ENCODE results near the gene ZBTB1. TPM values are rescaled to one million over a fixed set of nuclear protein-coding genes. Genes with fewer than 3 reads are reported as not detected.

ZBTB1 gene
- total and polyA plus RNA-seq, 3 donors from 2014 or later = 20.8 to 34.7 (median 33.2) TPM

GRCh38 chr14:64536488-64537245 lies 32.1 kb downstream of the ZBTB1 start:
- Histone ChIP-seq H3K36me3 (ENCODE audit: low read depth, missing control alignments) (no peaks in the 10 kb centered on the region), H3K9me3 (no peaks in the 10 kb centered on the region), H3K27me3 (no peaks in the 10 kb centered on the region), H3K4me1 (no peaks in the 10 kb centered on the region), H3K27ac (no peak overlapping the region), H3K4me3 (no peak overlapping the region)
- WGBS, 2 donors = 75 to 76% methylated on average over 4 of the region's 4 CpGs
- DNase-seq = no peak
- TF ChIP-seq, protein P1, sequence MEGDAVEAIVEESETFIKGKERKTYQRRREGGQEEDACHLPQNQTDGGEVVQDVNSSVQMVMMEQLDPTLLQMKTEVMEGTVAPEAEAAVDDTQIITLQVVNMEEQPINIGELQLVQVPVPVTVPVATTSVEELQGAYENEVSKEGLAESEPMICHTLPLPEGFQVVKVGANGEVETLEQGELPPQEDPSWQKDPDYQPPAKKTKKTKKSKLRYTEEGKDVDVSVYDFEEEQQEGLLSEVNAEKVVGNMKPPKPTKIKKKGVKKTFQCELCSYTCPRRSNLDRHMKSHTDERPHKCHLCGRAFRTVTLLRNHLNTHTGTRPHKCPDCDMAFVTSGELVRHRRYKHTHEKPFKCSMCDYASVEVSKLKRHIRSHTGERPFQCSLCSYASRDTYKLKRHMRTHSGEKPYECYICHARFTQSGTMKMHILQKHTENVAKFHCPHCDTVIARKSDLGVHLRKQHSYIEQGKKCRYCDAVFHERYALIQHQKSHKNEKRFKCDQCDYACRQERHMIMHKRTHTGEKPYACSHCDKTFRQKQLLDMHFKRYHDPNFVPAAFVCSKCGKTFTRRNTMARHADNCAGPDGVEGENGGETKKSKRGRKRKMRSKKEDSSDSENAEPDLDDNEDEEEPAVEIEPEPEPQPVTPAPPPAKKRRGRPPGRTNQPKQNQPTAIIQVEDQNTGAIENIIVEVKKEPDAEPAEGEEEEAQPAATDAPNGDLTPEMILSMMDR (IDR thresholded peaks at IDR 0.05) = no peak
- intact Hi-C loops (cut with DNase I; ENCODE audit: low total_unique reads) = no loop called here

GRCh38 chr14:64540208-64541202 lies 35.9 kb downstream of the ZBTB1 start, which contains the start of gene HSPA2:
Gene HSPA2 (plus strand): TSS chr14:64540741. CDS start chr14:64540850, 109 bp downstream.
- no peaks in the 10 kb centered on the region for H3K36me3 ChIP-seq (ENCODE audit: low read depth, missing control alignments)
- H3K4me3 ChIP-seq = peak within 1 kb of the TSS; percentile 58 to 68
- H3K9me3 ChIP-seq = no peaks in the 10 kb centered on the region
- intact Hi-C loops (cut with DNase I; ENCODE audit: low total_unique reads) = loop anchor here (10.0 kb wide), 1 partner anchor 94 kb away; no protein-coding TSS in a partner anchor
- DNase-seq = peak; percentile 99
- WGBS, 2 donors = 5% methylated on average over 17 to 76 of the region's 79 CpGs
- peak within 1 kb of the TSS; percentile 73 to 85 for H3K27ac ChIP-seq
- TF ChIP-seq POLR2A (IDR thresholded peaks at IDR 0.05) = peak; percentile 82
- TF ChIP-seq, protein P1 (IDR thresholded peaks at IDR 0.05) = peak; percentile 63 to 84 (median 65)
- H3K27me3 ChIP-seq = no peaks in the 10 kb centered on the region
- no peaks in the 10 kb centered on the region for H3K4me1 ChIP-seq

GRCh38 chr14:64541261-64541971 lies 36.8 kb downstream of the ZBTB1 start:
- WGBS, 2 donors = 14% methylated on average over 73 of the region's 73 CpGs; no CpG with 5 or more reads in 1 of the 2 donors
- intact Hi-C loops (cut with DNase I; ENCODE audit: low total_unique reads) = loop anchor here (10.0 kb wide), 1 partner anchor 93 kb away; no protein-coding TSS in a partner anchor
- peak; percentile 29 for DNase-seq
- no peaks in the 10 kb centered on the region for H3K4me1 ChIP-seq
- no peaks in the 10 kb centered on the region for H3K9me3 ChIP-seq
- H3K4me3 ChIP-seq = peak overlapping the region; percentile 58 to 68
- TF ChIP-seq POLR2A (IDR thresholded peaks at IDR 0.05) = no peak
- TF ChIP-seq, protein P1 (IDR thresholded peaks at IDR 0.05) = no peak
- H3K27ac ChIP-seq = peak overlapping the region in 1 of 2 donors; percentile 85
- H3K27me3 ChIP-seq = no peaks in the 10 kb centered on the region
- no peaks in the 10 kb centered on the region for H3K36me3 ChIP-seq (ENCODE audit: low read depth, missing control alignments)

GRCh38 chr14:64541972-64542835 lies 37.6 kb downstream of the ZBTB1 start:
- 15 to 16% methylated on average over 49 to 61 of the region's 61 CpGs for WGBS, 2 donors
- intact Hi-C loops (cut with DNase I; ENCODE audit: low total_unique reads) = loop anchor here (10.0 kb wide), 1 partner anchor 93 kb away; no protein-coding TSS in a partner anchor
- Histone ChIP-seq H3K27me3 (no peaks in the 10 kb centered on the region), H3K9me3 (no peaks in the 10 kb centered on the region), H3K4me3 (peak overlapping the region; percentile 58 to 68), H3K36me3 (ENCODE audit: low read depth, missing control alignments) (no peaks in the 10 kb centered on the region), H3K4me1 (no peaks in the 10 kb centered on the region), H3K27ac (no peak overlapping the region)
- no peak for TF ChIP-seq POLR2A (IDR thresholded peaks at IDR 0.05)
- TF ChIP-seq, protein P1 (IDR thresholded peaks at IDR 0.05) = no peak
- DNase-seq = no peak

Data from testis (tissue), 3 donors.